Epithelial cell of esophagus (primary cell): ENCODE data around the gene PARP1.

Experiments
- DNase-seq: peaks from one replicate; pipeline ENCODE4 v3.0.0; 2010; ENCODE audit warnings: low read depth
- H3K4me3 ChIP-seq: 2 replicates; pipeline ENCODE4 v1.5.1; 2011; ENCODE audit warnings: mild to moderate bottlenecking, low read length, control low read depth
- TF ChIP-seq, protein P1 (sequence below): IDR thresholded peaks from 2 replicates; pipeline ENCODE4 v1.5.1; 2011; ENCODE audit warnings: low read depth, mild to moderate bottlenecking, low read length, control low read depth, inconsistent platforms; ENCODE audit not compliant: insufficient read depth; ENCODE audit errors: missing control alignments

PARP1 gene

DNA sequence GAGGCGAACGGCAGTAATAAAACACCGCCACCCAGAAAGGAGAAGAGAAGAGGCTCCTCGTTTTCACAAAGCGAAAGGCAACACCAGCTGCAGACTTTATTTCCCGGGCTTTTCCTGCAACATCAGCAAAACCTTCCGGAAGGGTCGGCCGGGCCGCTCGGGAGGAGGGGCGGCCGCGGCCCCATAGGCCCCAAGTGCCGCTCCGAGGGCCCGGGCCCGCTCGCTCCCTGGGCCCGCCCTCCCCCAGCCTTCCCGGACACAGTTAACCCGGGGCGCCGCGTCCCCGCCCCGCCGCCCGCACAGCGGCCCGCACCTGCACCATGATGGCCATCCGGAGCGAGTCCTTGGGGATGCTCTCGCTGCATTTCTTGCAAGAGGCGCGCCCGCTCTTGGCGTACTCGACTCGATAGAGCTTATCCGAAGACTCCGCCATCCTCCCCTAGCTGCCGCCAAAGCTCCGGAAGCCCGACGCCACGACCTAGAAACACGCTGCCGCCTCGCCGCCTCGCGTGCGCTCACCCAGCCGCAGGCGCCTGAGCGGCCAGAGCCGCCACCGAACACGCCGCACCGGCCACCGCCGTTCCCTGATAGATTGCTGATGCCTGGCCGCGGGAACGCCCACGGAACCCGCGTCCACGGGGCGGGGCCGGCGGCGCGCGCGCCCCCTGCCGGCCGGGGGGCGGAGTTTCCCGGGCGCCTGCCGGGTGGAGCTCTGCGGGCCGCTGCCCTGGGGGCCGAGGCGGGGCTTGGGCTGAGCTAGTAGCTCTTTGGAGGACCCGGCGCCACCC is at the start of gene PARP1:
PARP1 (minus strand) TSS at position 597 of the 788 bp plus-strand sequence; CDS start at position 433, 164 bp downstream.
- TF ChIP-seq, protein P1, sequence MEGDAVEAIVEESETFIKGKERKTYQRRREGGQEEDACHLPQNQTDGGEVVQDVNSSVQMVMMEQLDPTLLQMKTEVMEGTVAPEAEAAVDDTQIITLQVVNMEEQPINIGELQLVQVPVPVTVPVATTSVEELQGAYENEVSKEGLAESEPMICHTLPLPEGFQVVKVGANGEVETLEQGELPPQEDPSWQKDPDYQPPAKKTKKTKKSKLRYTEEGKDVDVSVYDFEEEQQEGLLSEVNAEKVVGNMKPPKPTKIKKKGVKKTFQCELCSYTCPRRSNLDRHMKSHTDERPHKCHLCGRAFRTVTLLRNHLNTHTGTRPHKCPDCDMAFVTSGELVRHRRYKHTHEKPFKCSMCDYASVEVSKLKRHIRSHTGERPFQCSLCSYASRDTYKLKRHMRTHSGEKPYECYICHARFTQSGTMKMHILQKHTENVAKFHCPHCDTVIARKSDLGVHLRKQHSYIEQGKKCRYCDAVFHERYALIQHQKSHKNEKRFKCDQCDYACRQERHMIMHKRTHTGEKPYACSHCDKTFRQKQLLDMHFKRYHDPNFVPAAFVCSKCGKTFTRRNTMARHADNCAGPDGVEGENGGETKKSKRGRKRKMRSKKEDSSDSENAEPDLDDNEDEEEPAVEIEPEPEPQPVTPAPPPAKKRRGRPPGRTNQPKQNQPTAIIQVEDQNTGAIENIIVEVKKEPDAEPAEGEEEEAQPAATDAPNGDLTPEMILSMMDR = peak; percentile 16
- H3K4me3 ChIP-seq = peak within 1 kb of the TSS; percentile 77
- peak; percentile 83 for DNase-seq

DNA sequence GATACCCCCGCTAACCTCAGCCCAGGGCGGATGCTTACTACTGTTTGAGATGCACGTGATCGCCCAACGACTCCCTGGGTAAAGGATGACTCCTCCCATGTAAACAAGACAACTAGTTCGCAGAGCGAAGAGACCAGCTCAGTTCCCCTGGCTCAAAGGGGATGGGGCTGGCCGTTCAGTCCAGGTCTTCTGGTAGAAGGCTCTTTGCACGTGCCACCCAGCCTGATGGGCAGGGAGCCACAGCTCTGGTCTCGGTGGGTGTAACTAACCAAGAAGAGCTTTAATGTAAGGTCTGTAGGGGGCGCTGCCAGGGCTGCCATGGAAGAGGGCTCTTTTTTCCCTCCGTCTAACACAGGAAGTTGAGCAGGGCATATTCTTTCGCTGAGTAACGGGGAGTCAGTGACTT is 49.4 kb upstream of the PARP1 start:
- no peak overlapping the region for H3K4me3 ChIP-seq
- no peak for DNase-seq
- TF ChIP-seq, protein P1 = no peak

DNA sequence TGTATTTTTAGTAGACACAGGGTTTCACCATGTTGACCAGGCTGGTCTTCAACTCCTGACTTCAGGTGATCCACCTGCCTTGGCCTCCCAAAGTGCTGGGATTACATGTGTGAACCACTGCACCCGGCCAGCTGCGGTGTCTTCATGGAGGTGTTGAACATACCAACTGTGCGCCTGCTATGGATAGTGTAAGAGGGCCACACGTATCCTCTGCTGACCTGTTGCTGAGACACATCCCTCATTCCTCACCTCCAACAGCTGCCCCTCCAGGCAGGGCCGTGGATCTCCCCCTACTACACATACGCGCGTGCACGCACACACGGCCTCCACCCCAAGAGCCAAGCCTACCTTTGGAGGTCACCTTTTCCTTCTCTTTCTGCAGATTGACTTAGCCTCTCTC is 48.0 kb upstream of the PARP1 start:
- no peak for DNase-seq
- no peak overlapping the region for H3K4me3 ChIP-seq
- TF ChIP-seq, protein P1 = no peak

DNA sequence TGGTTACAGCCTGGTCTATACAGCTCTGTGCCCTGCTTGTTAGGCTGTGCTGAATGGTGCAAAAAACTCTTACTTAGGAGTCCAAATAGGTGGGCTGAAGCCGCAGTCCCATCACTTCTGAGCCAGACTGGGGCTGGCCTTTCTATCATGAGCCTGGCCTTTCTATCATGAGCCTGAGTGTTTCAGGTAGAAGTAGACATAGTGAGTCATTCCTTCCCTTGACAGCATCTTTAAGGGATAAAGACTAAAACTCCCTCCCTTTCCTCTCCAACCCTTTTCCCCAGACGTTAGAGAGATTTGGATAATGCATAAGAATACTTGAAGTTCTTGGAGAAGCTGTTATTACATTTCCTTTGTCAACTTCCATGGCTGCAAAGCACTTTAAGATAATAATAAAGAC is 46.5 kb upstream of the PARP1 start:
- no peak for DNase-seq
- TF ChIP-seq, protein P1 = no peak
- no peak overlapping the region for H3K4me3 ChIP-seq

DNA sequence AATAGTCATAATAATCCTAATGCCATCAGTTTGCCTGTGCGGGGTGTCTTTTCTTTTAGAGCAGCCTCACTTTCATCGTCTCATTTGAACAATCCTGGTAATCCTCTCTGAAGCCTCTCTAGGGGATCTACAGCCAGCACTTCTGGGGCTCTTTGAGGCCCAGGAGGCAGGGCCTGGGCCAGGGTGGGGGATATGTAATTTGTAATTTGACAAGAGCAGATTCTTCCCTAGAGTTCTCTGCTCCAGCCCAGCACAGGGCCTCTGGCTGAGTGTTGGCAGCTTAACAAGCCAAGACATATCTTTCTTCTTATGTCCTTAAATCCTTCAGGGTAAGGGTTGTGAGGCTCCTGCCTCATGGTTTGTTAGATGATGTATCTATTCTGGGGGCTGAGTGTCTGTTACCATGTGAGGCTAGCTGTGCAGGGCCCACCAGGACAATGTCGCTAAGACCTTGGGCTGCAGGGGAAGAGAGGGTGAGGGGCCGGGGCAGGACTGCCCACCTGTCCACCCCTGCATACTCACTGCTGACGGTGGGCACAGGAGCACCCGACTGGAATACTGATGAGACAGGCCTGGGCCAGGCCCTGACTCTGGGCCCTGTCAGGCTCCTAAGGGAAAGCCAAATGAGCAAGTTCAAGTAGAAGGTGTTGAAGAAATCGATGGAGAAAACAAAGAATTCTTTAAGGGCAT is 45.3 kb upstream of the PARP1 start:
- no peak for DNase-seq
- TF ChIP-seq, protein P1 = no peak
- no peak overlapping the region for H3K4me3 ChIP-seq

DNA sequence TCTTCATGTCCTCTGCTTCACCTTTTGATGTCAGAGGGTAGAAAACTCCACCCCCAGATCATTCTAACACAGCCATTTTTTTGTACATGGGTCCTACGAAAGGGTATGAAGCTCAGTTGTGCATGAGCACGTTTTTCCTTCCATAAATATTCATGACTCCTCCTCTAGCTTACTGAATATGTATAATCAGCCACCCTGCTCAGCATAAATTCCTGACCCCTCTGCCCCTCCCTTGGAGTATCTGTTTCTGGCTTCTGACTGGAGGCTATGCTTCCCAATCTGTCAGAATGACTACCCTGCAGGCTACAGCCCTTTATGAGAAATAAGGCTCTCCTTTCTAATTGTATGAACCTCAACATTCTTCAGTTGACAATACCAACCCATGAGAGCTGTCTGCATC is 42.8 kb upstream of the PARP1 start:
- DNase-seq = no peak
- TF ChIP-seq, protein P1 = no peak
- no peak overlapping the region for H3K4me3 ChIP-seq
